Measurements from ENCODE around the gene PTPRE.

The PTPRE gene

GRCh38 chr10:128061306-128062300 is 154.7 kb downstream of the PTPRE start:
- DNase-seq (ENCODE audit: low read depth) = no peak

- no peak for DNase-seq (ENCODE audit: low read depth)
Observed at GRCh38 chr10:128062331-128062880, 155.5 kb downstream of the PTPRE start.

GRCh38 chr10:128062881-128063563 is 156.1 kb downstream of the PTPRE start:
- DNase-seq (ENCODE audit: low read depth) = no peak

- no peak for DNase-seq (ENCODE audit: low read depth)
Observed at GRCh38 chr10:128063736-128064107, 156.8 kb downstream of the PTPRE start.

GRCh38 chr10:128064108-128064969 is 157.4 kb downstream of the PTPRE start:
- DNase-seq (ENCODE audit: low read depth) = peak; percentile 53

GRCh38 chr10:128064970-128065580 is 158.2 kb downstream of the PTPRE start:
- DNase-seq (ENCODE audit: low read depth) = no peak

- no peak for DNase-seq (ENCODE audit: low read depth)
Observed at GRCh38 chr10:128065881-128066534, 159.1 kb downstream of the PTPRE start.

- no peak for DNase-seq (ENCODE audit: low read depth)
Observed at GRCh38 chr10:128066870-128067382, 160.0 kb downstream of the PTPRE start.

- no peak for DNase-seq (ENCODE audit: low read depth)
Observed at GRCh38 chr10:128067691-128068397, 160.9 kb downstream of the PTPRE start.

GRCh38 chr10:128068398-128069285 is 161.7 kb downstream of the PTPRE start:
- DNase-seq (ENCODE audit: low read depth) = no peak

- peak; percentile 69 for DNase-seq (ENCODE audit: low read depth)
Observed at GRCh38 chr10:128069351-128070051, 162.6 kb downstream of the PTPRE start.

GRCh38 chr10:128070161-128070560 is 163.3 kb downstream of the PTPRE start:
- DNase-seq (ENCODE audit: low read depth) = no peak

- DNase-seq (ENCODE audit: low read depth) = no peak
Observed at GRCh38 chr10:128070721-128071416, 164.0 kb downstream of the PTPRE start.

- no peak for DNase-seq (ENCODE audit: low read depth)
Observed at GRCh38 chr10:128071417-128071782, 164.5 kb downstream of the PTPRE start.

- DNase-seq (ENCODE audit: low read depth) = no peak
Observed at GRCh38 chr10:128072046-128072445, 165.1 kb downstream of the PTPRE start.

- DNase-seq (ENCODE audit: low read depth) = no peak
Observed at GRCh38 chr10:128072941-128073645, 166.2 kb downstream of the PTPRE start.

- no peak for DNase-seq (ENCODE audit: low read depth)
Observed at GRCh38 chr10:128073890-128074289, 167.0 kb downstream of the PTPRE start.

Data from T follicular helper cell (primary cell).